CD4-positive, alpha-beta T cell treated with Interleukin-21 for 1 hour (primary cell): Measurements from ENCODE around the gene ITPK1.

Experiments
- DNase-seq: peaks from one replicate; pipeline ENCODE4 v3.0.0-alpha.2; 2020

Gene ITPK1

DNA sequence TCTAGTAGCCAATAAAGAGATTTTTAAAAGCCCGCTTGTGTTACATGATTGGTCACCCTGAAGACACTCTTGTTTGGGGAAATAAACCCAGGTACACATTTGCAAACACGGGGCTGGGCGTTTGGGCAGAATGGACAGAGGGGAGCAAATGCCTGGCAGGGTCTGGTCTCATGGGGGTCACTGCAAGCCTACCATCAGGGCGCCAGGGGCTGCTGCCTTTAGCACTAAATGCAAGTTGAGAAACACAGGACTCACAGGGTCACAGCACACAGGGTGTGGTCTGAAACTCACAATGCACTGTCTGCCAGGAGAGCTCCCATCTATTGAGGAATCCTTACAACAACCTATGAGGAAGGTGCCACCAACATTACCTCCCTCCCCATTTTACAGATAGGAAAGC lies 130.2 kb downstream of the ITPK1 start:
- no peak for DNase-seq

- DNase-seq: no peak
These were observed 130.8 kb downstream of the ITPK1 start for GRCh38 chr14:92984896-92985295.

DNA sequence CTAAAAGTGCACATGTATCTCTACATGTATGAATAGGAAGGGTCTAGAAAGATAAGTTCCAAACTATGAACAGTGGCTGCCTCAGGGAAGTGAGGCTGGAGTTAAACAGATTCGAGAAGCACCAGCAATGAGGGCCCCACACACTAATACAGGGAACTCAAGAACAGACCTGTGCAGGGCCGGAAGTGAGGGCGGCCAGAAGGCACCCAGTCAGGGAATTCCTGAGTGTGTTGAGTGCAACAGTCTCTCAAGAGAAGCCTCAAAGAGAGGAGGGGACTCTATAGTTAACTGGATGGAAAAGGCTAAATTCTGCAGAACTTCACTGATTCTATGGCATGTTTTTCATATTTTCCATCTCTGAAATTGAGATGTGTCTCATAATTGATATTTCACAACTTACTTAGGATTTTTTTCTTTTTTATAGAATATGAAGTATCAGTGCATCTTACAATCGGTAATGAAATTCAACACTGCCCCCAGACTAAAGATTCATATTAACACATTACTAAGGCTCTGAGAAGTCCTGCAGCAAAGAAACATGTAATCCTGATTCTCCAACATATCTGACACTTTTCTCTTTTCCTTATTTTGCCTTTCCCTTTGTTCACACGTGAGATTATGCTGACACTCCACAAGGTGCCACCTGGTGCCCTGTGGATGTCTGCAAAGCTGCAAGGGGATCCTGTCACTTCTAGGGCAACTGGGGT lies 131.5 kb downstream of the ITPK1 start:
- no peak for DNase-seq

- no peak for DNase-seq
These were observed 132.8 kb downstream of the ITPK1 start for GRCh38 chr14:92982956-92983355.

DNA sequence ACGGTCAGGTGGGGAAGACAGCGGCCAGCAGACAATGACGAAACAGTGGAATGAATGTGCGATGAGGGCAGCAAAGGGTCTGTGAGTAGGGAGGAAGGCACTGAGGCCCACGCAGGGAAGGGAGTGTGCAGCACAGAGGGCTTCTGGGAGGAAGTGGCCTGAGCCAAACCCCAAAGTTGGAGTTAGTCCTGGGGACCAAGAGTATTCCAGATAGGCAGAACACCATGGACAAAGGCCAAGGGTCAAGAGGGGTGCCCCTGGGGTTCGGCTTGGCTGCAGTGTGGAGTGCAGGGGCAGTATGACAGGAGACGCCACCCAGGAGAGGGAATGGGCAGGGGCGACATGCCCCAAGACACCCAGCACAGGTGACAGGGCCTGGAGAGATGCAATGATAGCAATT lies 134.0 kb downstream of the ITPK1 start:
- no peak for DNase-seq

GRCh38 chr14:92980866-92981265 lies 134.9 kb downstream of the ITPK1 start:
- no peak for DNase-seq

GRCh38 chr14:92978229-92979021 lies 137.3 kb downstream of the ITPK1 start:
- no peak for DNase-seq

- no peak for DNase-seq
These were observed 139.5 kb downstream of the ITPK1 start for GRCh38 chr14:92976268-92976667.

DNA sequence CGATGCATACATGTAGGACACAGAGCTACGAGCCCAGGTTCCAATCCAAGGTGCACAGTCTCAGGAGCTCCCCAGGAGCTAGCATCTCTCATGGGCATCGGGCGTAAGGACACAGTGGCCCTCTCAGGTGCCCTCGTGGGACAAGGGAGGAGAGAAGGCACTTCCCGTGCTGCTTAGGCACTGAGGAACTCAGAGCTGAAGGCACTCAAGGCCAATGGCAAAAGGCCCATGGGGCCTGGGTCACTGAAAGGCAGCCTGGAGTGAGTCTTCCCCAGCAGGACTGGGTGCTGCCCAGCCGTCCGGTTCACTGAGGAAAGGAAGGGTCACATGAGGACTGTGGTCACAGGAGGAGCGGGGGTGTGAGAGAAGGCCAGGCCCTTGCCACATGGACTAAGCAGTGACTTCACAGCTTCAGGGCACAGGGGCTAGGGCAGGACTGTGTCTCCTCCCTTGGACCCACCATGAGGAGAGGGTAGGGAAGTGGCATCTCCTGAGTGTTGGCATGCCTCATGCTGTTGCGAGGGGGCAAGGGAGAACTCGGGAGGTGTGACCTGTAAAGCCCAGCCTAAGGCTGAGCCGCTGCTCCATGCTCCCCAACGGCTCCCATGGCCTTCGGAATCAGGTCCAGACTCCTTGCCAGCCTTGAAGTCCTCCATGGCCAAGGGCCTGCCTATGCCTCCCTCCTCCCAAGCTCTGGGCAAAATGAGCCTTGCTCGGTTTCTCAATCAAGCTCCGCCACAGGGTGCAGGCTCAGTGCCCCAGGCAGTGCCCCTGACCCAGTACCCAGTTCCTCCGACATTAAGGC lies 141.0 kb downstream of the ITPK1 start:
- DNase-seq: no peak

GRCh38 chr14:92973798-92974372 lies 141.8 kb downstream of the ITPK1 start:
- no peak for DNase-seq

DNA sequence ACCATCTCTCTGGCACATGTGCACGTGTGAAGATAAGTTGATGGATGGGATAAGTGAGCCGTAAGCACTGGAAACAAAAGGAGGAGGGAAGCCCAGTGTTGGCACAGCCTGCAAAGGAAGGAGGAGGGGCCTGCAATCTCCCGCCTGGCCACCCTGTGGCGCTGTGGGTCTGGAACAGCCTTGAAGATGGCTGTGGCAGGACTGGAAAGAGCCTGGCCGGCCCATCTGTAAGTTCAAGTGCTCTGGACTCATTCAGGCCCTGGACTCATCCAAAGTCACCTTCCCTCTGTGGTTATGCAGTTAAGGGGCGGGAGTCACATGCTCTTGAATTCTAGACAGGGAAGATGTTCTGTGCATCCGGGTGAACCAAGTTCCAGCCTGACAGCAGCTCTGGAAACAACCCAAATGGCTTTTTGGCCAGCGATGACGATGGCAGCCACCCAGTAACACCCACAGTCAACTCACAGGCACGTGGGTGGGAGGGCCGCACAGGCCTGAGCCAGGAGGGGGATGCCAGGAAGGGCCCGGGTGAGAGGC lies 142.4 kb downstream of the ITPK1 start:
- DNase-seq: no peak

DNA sequence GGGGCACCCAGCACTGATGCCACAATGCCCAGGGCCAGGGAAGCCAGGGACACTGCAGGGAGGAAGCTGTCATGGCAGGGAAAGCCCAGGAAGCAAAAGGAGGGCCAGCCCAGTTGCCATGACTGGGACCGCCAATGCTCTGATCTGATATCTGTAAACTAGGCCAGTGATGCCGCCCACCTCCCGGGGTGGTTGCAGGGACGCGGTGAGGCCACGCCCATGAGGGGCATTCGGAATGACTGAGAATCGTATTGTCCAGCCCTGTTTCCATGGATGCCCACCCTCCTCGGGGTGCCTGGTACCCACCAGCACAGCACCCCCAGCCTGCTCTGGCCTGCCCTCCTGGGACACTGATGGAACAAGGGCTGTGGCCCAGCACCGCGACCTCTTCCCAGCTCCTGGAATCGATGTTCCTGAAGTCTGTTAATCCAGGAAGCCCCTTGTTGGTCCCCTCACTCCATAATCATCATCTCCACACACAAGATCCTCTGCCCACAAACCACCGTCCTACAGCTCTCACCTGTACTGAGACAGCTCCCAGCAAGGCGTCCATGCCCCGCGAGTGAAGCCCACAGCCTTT lies 144.0 kb downstream of the ITPK1 start:
- DNase-seq: no peak

DNA sequence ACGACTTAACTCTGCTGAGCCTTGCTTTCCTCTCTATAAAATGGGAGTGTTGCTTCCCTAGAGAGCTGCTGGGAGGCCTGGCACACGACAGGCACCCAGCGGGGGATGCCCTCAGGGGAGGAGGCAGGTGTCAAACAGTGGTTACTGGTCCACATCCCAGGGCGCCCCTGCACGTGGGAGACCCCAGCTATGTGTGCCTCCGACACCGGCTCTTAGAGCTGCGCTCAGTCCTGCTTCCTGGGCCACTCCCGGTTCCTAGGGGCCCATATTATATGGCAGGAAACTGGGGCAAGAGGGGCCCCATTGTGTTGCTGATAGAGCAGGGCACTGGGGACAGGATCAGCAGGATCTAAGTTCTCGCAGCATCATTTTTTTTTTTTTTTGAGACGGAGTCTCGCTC lies 145.5 kb downstream of the ITPK1 start:
- no peak for DNase-seq

DNA sequence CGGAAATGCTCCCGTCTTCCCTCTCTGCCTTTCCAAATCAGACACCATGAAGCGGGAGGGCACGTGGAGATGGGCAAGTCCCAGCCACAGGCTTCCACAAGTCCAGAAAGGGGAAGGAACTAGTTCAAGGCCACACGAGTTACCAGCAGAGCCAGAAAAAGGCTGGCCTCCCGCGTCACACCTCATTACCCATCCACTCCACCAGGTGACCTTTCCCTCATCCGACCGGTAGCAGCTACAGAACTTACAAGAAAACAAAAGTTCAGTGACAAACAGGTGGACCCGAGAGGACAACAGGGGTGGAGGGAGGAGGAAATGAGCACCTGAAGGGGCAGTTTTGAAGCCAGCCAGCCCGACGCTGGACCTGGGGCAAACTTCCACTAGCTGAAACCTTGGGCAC lies 145.9 kb downstream of the ITPK1 start:
- no peak for DNase-seq

DNA sequence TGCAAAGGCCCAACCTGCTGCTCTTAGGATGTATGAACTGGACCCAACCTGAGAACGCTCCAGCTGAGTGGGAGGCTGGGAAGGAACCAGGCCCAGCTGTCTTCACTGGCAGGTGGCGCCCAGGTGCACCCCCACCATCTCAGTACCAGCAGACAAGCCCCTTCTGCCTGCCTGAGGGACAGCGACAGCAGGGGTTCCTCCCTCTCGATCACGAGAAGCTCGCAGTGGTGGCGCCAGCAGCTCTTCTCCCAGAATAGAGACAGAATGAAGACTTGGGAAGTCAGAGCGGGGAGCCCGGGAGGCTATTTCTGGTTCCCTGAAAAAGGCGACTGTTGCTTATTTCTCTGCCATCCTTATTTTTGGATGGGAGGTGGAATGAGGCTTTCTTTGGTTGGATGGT lies 146.3 kb downstream of the ITPK1 start:
- no peak for DNase-seq

- no peak for DNase-seq
These were observed 147.3 kb downstream of the ITPK1 start for GRCh38 chr14:92968291-92969020.

GRCh38 chr14:92967346-92967926 lies 148.3 kb downstream of the ITPK1 start:
- no peak for DNase-seq

GRCh38 chr14:92965281-92965680 lies 150.4 kb downstream of the ITPK1 start:
- no peak for DNase-seq

DNA sequence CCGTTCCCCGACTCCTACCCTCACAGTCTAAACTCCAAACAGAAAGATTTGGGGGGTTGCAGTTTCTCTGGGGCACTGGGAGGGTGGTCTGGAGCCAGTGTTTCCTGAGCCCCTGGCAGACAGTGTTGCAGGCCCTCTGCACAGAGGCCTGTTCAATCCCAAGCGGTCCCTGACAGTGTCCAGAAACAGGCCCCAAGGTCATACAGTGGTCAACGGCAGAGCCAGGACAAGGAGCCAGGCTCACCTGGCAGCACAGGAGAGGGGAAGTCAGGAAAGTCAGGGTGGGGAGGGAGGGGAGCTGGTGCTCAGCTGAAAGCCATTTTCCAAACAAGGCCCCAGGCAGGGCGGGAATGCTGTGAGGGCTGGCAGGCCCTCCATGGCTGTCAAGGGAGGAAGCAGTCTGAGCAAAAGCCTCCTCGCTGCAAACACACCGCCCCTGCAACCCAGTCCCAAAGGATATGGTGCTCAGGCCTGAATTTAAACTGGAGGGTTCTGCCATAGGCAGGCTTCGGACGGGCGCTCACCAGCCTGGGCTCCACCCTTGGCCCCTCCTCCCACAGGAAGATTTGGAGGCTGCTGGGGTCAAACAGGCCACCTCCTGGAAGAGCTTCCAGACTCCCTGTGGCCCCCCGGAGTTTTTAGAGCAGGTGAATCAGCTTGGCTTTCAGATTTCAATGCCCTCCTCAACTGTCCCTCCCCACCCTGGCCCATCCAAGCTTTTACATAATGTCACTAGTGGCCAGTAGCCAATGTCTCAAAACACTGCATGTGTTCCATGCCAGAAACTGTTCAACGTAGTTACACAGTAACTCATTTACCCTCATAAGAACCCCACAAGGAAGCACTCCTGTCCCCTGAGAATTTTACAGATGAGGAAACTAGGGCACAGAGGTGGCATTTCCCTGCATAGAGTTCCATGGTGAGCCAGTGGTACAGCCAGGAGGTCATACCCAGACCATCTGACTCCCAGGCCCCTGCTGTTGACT lies 151.3 kb downstream of the ITPK1 start:
- no peak for DNase-seq
